GM13977 (cell line): ENCODE measurements around the gene WDR37.
A peak's percentile ranks its signal among the peaks of the same experiment; 100 is the strongest.

ENCODE experiments used
- DNase-seq: peaks from one replicate; pipeline ENCODE4 v3.0.0; 2012; ENCODE audit warnings: low spot score
- in situ Hi-C: fragments of 300-500 bp; cut with MboI; formaldehyde crosslinking; loops from one replicate; pipeline ENCODE4 v1.12.0; 2022; ENCODE audit warnings: low sequenced_read_pairs, low pct_unique_long_range_greater_than_20kb, mixed read lengths, inconsistent platforms; ENCODE audit not compliant: unreplicated experiment
- TF ChIP-seq, protein P1 (sequence below): IDR thresholded peaks from 2 replicates; pipeline ENCODE4 v1.5.1; 2012; ENCODE audit warnings: mild to moderate bottlenecking, control low read depth; ENCODE audit not compliant: insufficient read depth; ENCODE audit errors: extremely low read depth, missing control alignments

WDR37 gene

DNA sequence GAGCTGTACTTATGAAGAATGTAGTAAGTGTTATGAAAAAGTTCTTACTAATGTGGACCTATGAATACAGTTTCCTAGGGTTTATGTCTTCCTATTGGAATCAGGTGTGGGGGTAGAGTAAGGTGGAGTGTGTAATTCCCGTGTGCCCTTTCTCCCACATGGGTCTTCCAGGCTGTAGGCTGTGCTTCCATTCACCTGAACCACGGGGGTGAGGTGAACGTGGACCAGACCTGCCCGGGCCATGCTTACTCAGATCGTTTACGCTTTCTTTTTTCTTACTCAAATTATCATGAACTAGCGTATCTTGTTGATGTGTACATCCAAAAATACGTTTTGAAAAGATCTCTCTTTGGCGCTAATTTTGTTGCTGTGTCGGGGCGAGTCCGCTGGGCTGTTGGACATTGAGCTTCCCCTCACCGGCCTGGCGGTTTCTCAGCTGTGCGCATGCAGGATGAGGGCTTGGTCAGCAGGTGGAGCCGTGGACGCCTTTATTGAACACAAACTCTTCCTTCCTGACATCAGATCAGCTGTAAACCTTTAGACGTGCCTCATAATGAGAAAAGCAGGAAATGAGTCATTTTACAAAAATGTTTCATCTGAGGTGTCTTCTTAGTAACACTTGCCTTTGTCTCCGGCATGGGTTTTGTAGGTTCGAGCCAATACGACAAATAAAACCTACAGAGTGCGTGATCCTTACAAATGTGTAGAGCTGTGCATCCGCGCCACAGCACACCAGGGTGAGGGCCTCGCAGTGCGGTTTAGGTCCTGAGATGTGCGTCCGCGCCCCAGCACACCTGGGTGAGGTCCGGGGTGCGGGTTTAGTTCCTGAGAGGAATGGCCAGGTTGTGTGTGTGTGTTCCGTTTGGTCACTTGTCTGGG is 53.8 kb downstream of the WDR37 start:
- in situ Hi-C loops, result no loop called here
- DNase-seq, result peak; percentile 84
- TF ChIP-seq, protein P1, sequence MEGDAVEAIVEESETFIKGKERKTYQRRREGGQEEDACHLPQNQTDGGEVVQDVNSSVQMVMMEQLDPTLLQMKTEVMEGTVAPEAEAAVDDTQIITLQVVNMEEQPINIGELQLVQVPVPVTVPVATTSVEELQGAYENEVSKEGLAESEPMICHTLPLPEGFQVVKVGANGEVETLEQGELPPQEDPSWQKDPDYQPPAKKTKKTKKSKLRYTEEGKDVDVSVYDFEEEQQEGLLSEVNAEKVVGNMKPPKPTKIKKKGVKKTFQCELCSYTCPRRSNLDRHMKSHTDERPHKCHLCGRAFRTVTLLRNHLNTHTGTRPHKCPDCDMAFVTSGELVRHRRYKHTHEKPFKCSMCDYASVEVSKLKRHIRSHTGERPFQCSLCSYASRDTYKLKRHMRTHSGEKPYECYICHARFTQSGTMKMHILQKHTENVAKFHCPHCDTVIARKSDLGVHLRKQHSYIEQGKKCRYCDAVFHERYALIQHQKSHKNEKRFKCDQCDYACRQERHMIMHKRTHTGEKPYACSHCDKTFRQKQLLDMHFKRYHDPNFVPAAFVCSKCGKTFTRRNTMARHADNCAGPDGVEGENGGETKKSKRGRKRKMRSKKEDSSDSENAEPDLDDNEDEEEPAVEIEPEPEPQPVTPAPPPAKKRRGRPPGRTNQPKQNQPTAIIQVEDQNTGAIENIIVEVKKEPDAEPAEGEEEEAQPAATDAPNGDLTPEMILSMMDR, result peak; percentile 68

DNA sequence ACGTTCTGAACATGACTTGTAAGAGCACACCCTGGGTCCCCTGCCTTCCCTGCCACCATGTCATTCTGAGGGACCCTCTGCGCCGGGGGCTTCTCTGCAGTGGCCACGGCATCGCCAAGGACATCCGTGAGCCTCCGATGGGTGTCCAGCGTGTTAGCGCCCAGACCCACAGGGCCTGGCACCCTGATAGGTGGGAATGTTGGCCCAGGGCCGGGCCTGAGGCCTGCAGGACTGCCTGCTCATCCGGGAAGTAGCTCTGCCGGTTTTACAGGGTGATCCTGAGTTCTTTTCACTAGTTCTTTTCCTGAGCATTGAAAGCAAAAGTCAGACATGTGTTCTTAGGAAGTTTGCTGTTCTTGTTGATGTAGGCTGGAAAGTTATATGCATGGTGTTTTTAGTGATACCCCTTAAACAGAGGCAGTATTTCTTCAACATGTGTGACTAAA is 54.5 kb downstream of the WDR37 start:
- no peak for DNase-seq
- TF ChIP-seq, protein P1, result no peak
- in situ Hi-C loops, result no loop called here

DNA sequence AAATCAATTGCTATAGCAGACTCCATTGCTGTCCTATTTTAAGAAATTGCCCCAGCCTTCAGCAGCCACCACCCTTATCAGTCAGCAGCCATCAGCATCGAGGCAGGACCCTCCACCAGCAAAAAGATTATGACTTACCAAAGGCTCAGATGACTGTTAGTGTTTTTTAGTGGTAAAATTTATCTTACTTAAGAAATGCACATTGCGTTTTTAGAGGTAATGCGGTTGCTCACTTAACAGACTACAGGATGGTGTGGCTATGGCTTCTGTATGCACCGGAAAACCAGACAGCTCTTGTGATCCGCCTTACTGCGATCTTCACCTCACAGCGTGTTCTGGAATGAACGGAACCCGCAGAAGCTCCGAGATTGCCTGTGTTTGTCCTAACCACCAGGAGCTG is 58.1 kb downstream of the WDR37 start:
- in situ Hi-C loops, result no loop called here
- DNase-seq, result no peak

DNA sequence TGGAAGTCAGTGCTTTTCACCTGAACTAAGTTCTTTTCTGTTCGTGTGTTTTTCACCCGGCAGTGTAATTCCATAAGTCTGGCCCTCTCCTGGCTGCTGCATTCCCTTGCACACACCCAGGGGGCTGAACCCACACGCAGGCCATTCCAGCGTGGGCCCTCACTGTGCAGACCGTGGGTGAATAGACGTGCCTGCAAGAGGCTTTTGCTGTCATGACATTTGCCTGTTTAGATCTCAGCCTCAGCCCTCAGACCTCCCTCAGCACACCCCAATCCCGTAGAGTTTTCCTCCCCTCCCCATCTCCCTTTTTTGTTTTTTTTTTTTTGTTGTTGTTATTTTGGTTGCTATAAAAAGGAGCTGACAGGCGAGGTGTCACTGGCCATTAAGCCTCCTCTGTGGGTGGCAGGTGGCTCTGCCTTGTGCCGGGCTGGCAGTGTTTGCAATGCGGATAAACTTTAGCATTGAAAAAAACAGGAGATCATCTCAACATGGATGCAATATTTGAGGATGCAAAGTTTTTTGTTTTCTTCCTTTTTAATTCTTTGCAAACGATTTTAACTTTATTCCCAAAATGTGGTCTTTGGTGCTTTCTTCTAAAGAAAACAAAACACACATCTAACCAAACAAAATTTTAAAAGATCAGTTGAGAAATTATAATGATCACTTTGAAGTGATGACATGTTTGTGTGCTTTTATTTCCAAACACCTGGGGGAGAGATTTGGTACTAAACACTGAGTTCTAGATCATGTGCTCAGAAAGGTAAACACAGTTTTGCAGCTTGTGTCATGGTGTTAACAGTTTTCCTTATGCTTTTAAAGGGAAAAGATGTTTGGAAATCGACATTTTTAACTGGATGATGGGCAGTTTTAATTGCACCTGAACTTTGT is 58.8 kb downstream of the WDR37 start:
- TF ChIP-seq, protein P1, result no peak

More for the DNA sequence above, 58.1 kb downstream of the WDR37 start:
- TF ChIP-seq, protein P1, result no peak

DNA sequence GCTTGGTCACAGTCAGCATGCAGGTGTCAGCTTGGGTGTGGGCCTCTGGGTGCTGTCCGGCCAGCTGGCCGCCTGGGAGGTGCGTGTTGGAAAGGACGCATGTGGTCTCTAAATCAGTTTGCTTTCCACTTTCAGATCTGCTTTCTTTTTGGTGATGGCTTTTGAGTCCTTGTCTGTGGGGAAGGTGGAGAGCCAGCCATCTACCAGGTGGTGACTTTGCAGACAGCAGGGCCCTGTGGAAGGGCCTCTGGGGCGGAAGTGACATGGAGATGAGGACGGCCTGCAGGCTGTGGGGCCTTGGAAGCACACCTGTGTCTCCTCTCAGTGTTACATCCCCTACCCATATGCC is 59.4 kb downstream of the WDR37 start:
- in situ Hi-C loops, result no loop called here
- TF ChIP-seq, protein P1, result no peak
- DNase-seq, result no peak

More for the DNA sequence above, 58.8 kb downstream of the WDR37 start:
- in situ Hi-C loops, result no loop called here
- DNase-seq, result no peak

DNA sequence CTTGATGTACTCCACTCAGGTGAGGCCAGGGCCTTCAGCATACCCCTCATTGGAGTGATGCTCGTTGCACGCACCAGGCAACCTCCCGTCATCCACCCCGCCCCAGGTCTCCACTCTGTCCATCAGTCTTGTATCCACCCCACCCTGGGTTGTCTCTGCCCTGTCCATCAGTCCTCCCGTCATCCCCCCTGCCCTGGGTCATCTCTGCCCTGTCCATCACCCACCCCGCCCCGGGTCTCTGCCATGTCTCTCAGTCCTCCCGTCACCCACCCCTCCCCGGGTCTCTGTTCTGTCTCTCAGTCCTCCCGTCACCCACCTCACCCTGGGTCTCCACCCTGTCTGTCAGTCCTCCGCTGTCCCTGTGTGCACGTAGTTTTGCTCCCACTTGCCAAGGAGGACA is 59.9 kb downstream of the WDR37 start:
- in situ Hi-C loops, result no loop called here
- DNase-seq, result no peak

More for the DNA sequence above, 59.9 kb downstream of the WDR37 start:
- TF ChIP-seq, protein P1, result no peak
